ENCODE results near the gene BLID. TPM values are rescaled to one million over a fixed set of nuclear protein-coding genes. Genes with fewer than 3 reads are reported as not detected.

The BLID gene
- not detected in 5 replicates for total RNA-seq (2022; extraction: Qiagen RNA extraction)

GRCh38 chr11:122115524-122116379, at the start of gene BLID:
TSS of gene BLID (minus strand) at chr11:122116215. CDS start at chr11:122115922, 293 bp downstream.

Measured in A549 treated with CORT108297 at 1 μM for 4 hours (cell line).